ENCODE data around the gene NAPA.

- no peak for TF ChIP-seq EZH2 (IDR thresholded peaks at IDR 0.05)
- TF ChIP-seq FOXP2 (optimal IDR thresholded peaks at IDR 0.05; ENCODE audit: control extremely low read depth, extremely low read length, insufficient read depth), result no peak
- TF ChIP-seq POLR2AphosphoS5 (IDR thresholded peaks at IDR 0.05; ENCODE audit: borderline replicate concordance, low read depth, low read length), result no peak
Observed at GRCh38 chr19:47499863-47500830, 14.7 kb downstream of the NAPA start.
